Activated T-helper 2 cell treated with anti-CD3 and anti-CD28 coated beads, Interferon-gamma antibody, Interleukin-2, Interleukin-4, amounts not matched to agents 10 μg/mL and 5 μg/mL and 100 μg/mL, durations not matched to agents 14 hours and 24 hours and 36 hours (primary cell): Measurements from ENCODE around the gene TPK1. TPM values are rescaled to one million over a fixed set of nuclear protein-coding genes. Genes with fewer than 3 reads are reported as not detected.

Experiments
- DNase-seq: peaks from one replicate; pipeline ENCODE4 v3.0.0; 2021; ENCODE audit warnings: low spot score
- H3K27ac Mint-ChIP-seq: one replicate; pipeline ENCODE4 v1.8.0; 2021; ENCODE audit warnings: mixed read lengths
- H3K27me3 Mint-ChIP-seq: one replicate; pipeline ENCODE4 v1.8.0; 2021; ENCODE audit warnings: low read depth, mixed read lengths
- H3K36me3 Mint-ChIP-seq: one replicate; pipeline ENCODE4 v1.8.0; 2021; ENCODE audit warnings: low read depth, mixed read lengths
- H3K4me1 Mint-ChIP-seq: one replicate; pipeline ENCODE4 v1.8.0; 2021; ENCODE audit warnings: low read depth, mixed read lengths
- H3K4me3 Mint-ChIP-seq: one replicate; pipeline ENCODE4 v1.8.0; 2021; ENCODE audit warnings: low read depth, mild to moderate bottlenecking, moderate library complexity, mixed read lengths
- H3K9me3 Mint-ChIP-seq: one replicate; pipeline ENCODE4 v1.8.0; 2021; ENCODE audit warnings: mixed read lengths
- intact Hi-C: fragments of 100-400 bp; cut with micrococcal nuclease; formaldehyde crosslinking; loops from one replicate; pipeline ENCODE4 v1.15.1; 2023
- total RNA-seq: library from RNA; stranded (reverse); gene quantifications from 2 replicates; pipeline ENCODE4 v1.2.3, GENCODE V29; 2022

The TPK1 gene
- total RNA-seq, 1 donor from 2014 or later = 17.5 TPM

GRCh38 chr7:144763291-144763690 lies 72.6 kb downstream of the TPK1 start:
- H3K27me3 Mint-ChIP-seq = no peaks in the 10 kb centered on the region
- H3K9me3 Mint-ChIP-seq = no peaks in the 10 kb centered on the region
- peaks cover 3% of the 10 kb centered on the region for H3K36me3 Mint-ChIP-seq
- no peak overlapping the region for H3K4me3 Mint-ChIP-seq
- no peaks in the 10 kb centered on the region for H3K4me1 Mint-ChIP-seq
- intact Hi-C loops = no loop called here
- DNase-seq = no peak
- no peak overlapping the region for H3K27ac Mint-ChIP-seq

- no peak overlapping the region for H3K4me3 Mint-ChIP-seq
- no peak for DNase-seq
- no peaks in the 10 kb centered on the region for H3K9me3 Mint-ChIP-seq
- no peak overlapping the region for H3K27ac Mint-ChIP-seq
- H3K36me3 Mint-ChIP-seq = peaks cover 3% of the 10 kb centered on the region
- intact Hi-C loops = no loop called here
- no peaks in the 10 kb centered on the region for H3K27me3 Mint-ChIP-seq
- no peaks in the 10 kb centered on the region for H3K4me1 Mint-ChIP-seq
Observed at GRCh38 chr7:144762853-144763252, 73.0 kb downstream of the TPK1 start.

- Mint-ChIP-seq H3K9me3 (no peaks in the 10 kb centered on the region), H3K27me3 (no peaks in the 10 kb centered on the region), H3K4me3 (no peak overlapping the region), H3K4me1 (no peaks in the 10 kb centered on the region), H3K36me3 (peaks cover 3% of the 10 kb centered on the region), H3K27ac (no peak overlapping the region)
- intact Hi-C loops = no loop called here
- no peak for DNase-seq
Observed at GRCh38 chr7:144761493-144761892, 74.4 kb downstream of the TPK1 start.

GRCh38 chr7:144759653-144760052 lies 76.2 kb downstream of the TPK1 start:
- Mint-ChIP-seq H3K4me1 (no peaks in the 10 kb centered on the region), H3K4me3 (no peak overlapping the region)
- intact Hi-C loops = no loop called here

GRCh38 chr7:144747936-144748335 lies 87.9 kb downstream of the TPK1 start:
- Mint-ChIP-seq H3K36me3 (no peaks in the 10 kb centered on the region), H3K9me3 (peaks cover 4% of the 10 kb centered on the region), H3K27me3 (no peaks in the 10 kb centered on the region), H3K4me1 (no peaks in the 10 kb centered on the region), H3K4me3 (no peak overlapping the region), H3K27ac (no peak overlapping the region)
- DNase-seq = no peak
- intact Hi-C loops = no loop called here

More at GRCh38 chr7:144759653-144760052, 76.2 kb downstream of the TPK1 start:
- H3K9me3 Mint-ChIP-seq = no peaks in the 10 kb centered on the region
- DNase-seq = no peak
- no peak overlapping the region for H3K27ac Mint-ChIP-seq
- H3K27me3 Mint-ChIP-seq = no peaks in the 10 kb centered on the region
- peaks cover 3% of the 10 kb centered on the region for H3K36me3 Mint-ChIP-seq

GRCh38 chr7:144738708-144739314 lies 97.0 kb downstream of the TPK1 start:
- intact Hi-C loops = loop anchor here (5.0 to 10.0 kb wide), 2 partner anchors 98 to 196 kb away; partner anchors contain the start of gene TPK1
- Mint-ChIP-seq H3K4me3 (no peak overlapping the region), H3K36me3 (no peaks in the 10 kb centered on the region), H3K4me1 (no peaks in the 10 kb centered on the region), H3K27me3 (no peaks in the 10 kb centered on the region), H3K27ac (no peak overlapping the region), H3K9me3 (no peaks in the 10 kb centered on the region)
- no peak for DNase-seq

- Mint-ChIP-seq H3K9me3 (no peaks in the 10 kb centered on the region), H3K36me3 (no peaks in the 10 kb centered on the region), H3K4me3 (no peak overlapping the region), H3K27me3 (no peaks in the 10 kb centered on the region), H3K27ac (no peak overlapping the region), H3K4me1 (no peaks in the 10 kb centered on the region)
- no peak for DNase-seq
- intact Hi-C loops = loop anchor here (5.0 to 10.0 kb wide), 2 partner anchors 99 to 197 kb away; partner anchors contain the start of gene TPK1
Observed at GRCh38 chr7:144738146-144738545, 97.7 kb downstream of the TPK1 start.

- H3K4me3 Mint-ChIP-seq = no peak overlapping the region
Observed at GRCh38 chr7:144736880-144737493, 98.9 kb downstream of the TPK1 start.

GRCh38 chr7:144735505-144736276 lies 100.2 kb downstream of the TPK1 start:
- no peak for DNase-seq
- H3K9me3 Mint-ChIP-seq = no peaks in the 10 kb centered on the region
- no peaks in the 10 kb centered on the region for H3K4me1 Mint-ChIP-seq
- H3K27me3 Mint-ChIP-seq = no peaks in the 10 kb centered on the region
- H3K36me3 Mint-ChIP-seq = no peaks in the 10 kb centered on the region
- H3K4me3 Mint-ChIP-seq = no peak overlapping the region
- no peak overlapping the region for H3K27ac Mint-ChIP-seq
- intact Hi-C loops = loop anchor here (5.0 to 10.0 kb wide), 2 partner anchors 102 to 199 kb away; partner anchors contain the start of gene TPK1

More at GRCh38 chr7:144736880-144737493, 98.9 kb downstream of the TPK1 start:
- Mint-ChIP-seq H3K27ac (no peak overlapping the region), H3K4me1 (no peaks in the 10 kb centered on the region), H3K9me3 (no peaks in the 10 kb centered on the region), H3K36me3 (no peaks in the 10 kb centered on the region), H3K27me3 (no peaks in the 10 kb centered on the region)
- intact Hi-C loops = loop anchor here (5.0 to 10.0 kb wide), 2 partner anchors 100 to 198 kb away; partner anchors contain the start of gene TPK1
- DNase-seq = no peak

GRCh38 chr7:144731661-144732351 lies 104.0 kb downstream of the TPK1 start:
- H3K4me3 Mint-ChIP-seq = no peak overlapping the region
- no peaks in the 10 kb centered on the region for H3K9me3 Mint-ChIP-seq
- H3K36me3 Mint-ChIP-seq = no peaks in the 10 kb centered on the region
- no peak for DNase-seq
- H3K27ac Mint-ChIP-seq = no peak overlapping the region
- H3K27me3 Mint-ChIP-seq = no peaks in the 10 kb centered on the region
- intact Hi-C loops = loop anchor here (10.0 kb wide), 1 partner anchor 203 kb away; no protein-coding TSS in a partner anchor
- H3K4me1 Mint-ChIP-seq = no peaks in the 10 kb centered on the region

GRCh38 chr7:144730224-144730623 lies 105.6 kb downstream of the TPK1 start:
- H3K4me1 Mint-ChIP-seq = no peaks in the 10 kb centered on the region
- no peak overlapping the region for H3K27ac Mint-ChIP-seq
- no peaks in the 10 kb centered on the region for H3K9me3 Mint-ChIP-seq
- no peaks in the 10 kb centered on the region for H3K27me3 Mint-ChIP-seq
- no peak overlapping the region for H3K4me3 Mint-ChIP-seq
- H3K36me3 Mint-ChIP-seq = no peaks in the 10 kb centered on the region
- no peak for DNase-seq
- intact Hi-C loops = loop anchor here (10.0 kb wide), 1 partner anchor 205 kb away; no protein-coding TSS in a partner anchor

- H3K9me3 Mint-ChIP-seq = no peaks in the 10 kb centered on the region
- no peak overlapping the region for H3K4me3 Mint-ChIP-seq
- H3K36me3 Mint-ChIP-seq = no peaks in the 10 kb centered on the region
- no peaks in the 10 kb centered on the region for H3K4me1 Mint-ChIP-seq
- intact Hi-C loops = no loop called here
- DNase-seq = no peak
- H3K27ac Mint-ChIP-seq = no peak overlapping the region
- no peaks in the 10 kb centered on the region for H3K27me3 Mint-ChIP-seq
Observed at GRCh38 chr7:144729226-144729625, 106.6 kb downstream of the TPK1 start.
